Measurements from ENCODE around the gene PDGFC. TPM values are rescaled to one million over a fixed set of nuclear protein-coding genes. Genes with fewer than 3 reads are reported as not detected.

PDGFC gene
- total RNA-seq, 2 experiments from 2014 or later: not detected

GRCh38 chr4:156998500-156999174 lies 27.0 kb upstream of the PDGFC start:
- ChIA-PET CTCF (ENCODE audit: unreplicated experiment) (interaction anchor here (0.6 kb wide), 1 partner anchor 26 kb away, joined by 3 read pairs; no protein-coding TSS in a partner anchor), POLR2A (interaction anchor here (0.7 to 0.9 kb wide), 2 partner anchors 119 to 1275 kb away, joined by 3 read pairs; no protein-coding TSS in a partner anchor)
- Histone ChIP-seq H3K9me3 (ENCODE audit: low read length) (no peaks in the 10 kb centered on the region), H3K4me3 (ENCODE audit: low read depth, low read length, poor library complexity, severe bottlenecking) (no peak overlapping the region), H3K36me3 (ENCODE audit: insufficient read depth, low read length) (no peaks in the 10 kb centered on the region), H3K9me2 (ENCODE audit: insufficient read depth, low read length) (no peaks in the 10 kb centered on the region), H2AFZ (ENCODE audit: low read length) (no peak overlapping the region), H4K20me1 (ENCODE audit: insufficient read depth, low read length) (no peaks in the 10 kb centered on the region), H3K4me1 (ENCODE audit: insufficient read depth, low read length, poor library complexity, severe bottlenecking) (no peaks in the 10 kb centered on the region), H3K27ac (ENCODE audit: low read depth, low read length, poor library complexity, severe bottlenecking) (no peak overlapping the region), H3K79me2 (ENCODE audit: insufficient read depth, low read depth, low read length) (no peaks in the 10 kb centered on the region), H3K4me2 (ENCODE audit: low read length) (no peak overlapping the region)
- no peak for DNase-seq (ENCODE audit: low spot score)
- intact Hi-C loops (cut with micrococcal nuclease; ENCODE audit: unreplicated experiment): no loop called here
- BruUV-seq (replicated peaks): no TSS peak
- TF ChIP-seq CTCF (conservative IDR thresholded peaks at IDR 0.05; ENCODE audit: low read length): no peak
- TF ChIP-seq EZH2phosphoT487 (IDR thresholded peaks at IDR 0.05; ENCODE audit: borderline replicate concordance, low read depth, low read length): no peak

DNA sequence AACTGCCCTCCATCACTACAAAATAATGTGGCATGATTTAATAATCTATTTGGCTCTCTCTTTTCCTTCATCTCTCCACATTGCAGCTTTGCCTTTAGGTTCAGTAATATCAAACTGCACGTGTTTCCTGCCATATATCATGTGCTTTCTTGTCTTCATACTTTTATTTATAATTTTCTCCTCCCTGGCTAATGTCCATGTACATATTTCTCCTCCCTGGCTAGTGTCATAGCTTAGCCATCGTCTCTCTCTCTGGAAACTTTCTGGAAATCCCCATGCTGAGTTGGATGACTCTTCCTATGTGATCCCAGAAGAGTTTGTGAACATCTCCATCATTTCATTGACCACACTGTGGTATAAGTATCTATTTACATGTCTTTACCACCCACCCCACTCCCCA lies 21.3 kb upstream of the PDGFC start:
- Histone ChIP-seq H3K27ac (ENCODE audit: low read depth, low read length, poor library complexity, severe bottlenecking) (no peak overlapping the region), H3K4me2 (ENCODE audit: low read length) (no peak overlapping the region), H4K20me1 (ENCODE audit: insufficient read depth, low read length) (no peaks in the 10 kb centered on the region), H3K36me3 (ENCODE audit: insufficient read depth, low read length) (no peaks in the 10 kb centered on the region), H2AFZ (ENCODE audit: low read length) (no peak overlapping the region), H3K4me1 (ENCODE audit: insufficient read depth, low read length, poor library complexity, severe bottlenecking) (no peaks in the 10 kb centered on the region), H3K79me2 (ENCODE audit: insufficient read depth, low read depth, low read length) (no peaks in the 10 kb centered on the region), H3K4me3 (ENCODE audit: low read depth, low read length, poor library complexity, severe bottlenecking) (no peak overlapping the region), H3K9me2 (ENCODE audit: insufficient read depth, low read length) (no peaks in the 10 kb centered on the region), H3K9me3 (ENCODE audit: low read length) (no peaks in the 10 kb centered on the region)
- DNase-seq (ENCODE audit: low spot score): no peak
- ChIA-PET POLR2A (no interaction called here), CTCF (ENCODE audit: unreplicated experiment) (no interaction called here)
- TF ChIP-seq CTCF (conservative IDR thresholded peaks at IDR 0.05; ENCODE audit: low read length): no peak
- no peak for TF ChIP-seq EZH2phosphoT487 (IDR thresholded peaks at IDR 0.05; ENCODE audit: borderline replicate concordance, low read depth, low read length)
- BruUV-seq (replicated peaks): no TSS peak
- intact Hi-C loops (cut with micrococcal nuclease; ENCODE audit: unreplicated experiment): no loop called here

- Histone ChIP-seq H3K4me3 (ENCODE audit: low read depth, low read length, poor library complexity, severe bottlenecking) (no peak overlapping the region), H3K4me1 (ENCODE audit: insufficient read depth, low read length, poor library complexity, severe bottlenecking) (no peaks in the 10 kb centered on the region), H3K79me2 (ENCODE audit: insufficient read depth, low read depth, low read length) (no peaks in the 10 kb centered on the region), H3K9me2 (ENCODE audit: insufficient read depth, low read length) (no peaks in the 10 kb centered on the region), H2AFZ (ENCODE audit: low read length) (no peak overlapping the region), H3K9me3 (ENCODE audit: low read length) (no peaks in the 10 kb centered on the region), H3K27ac (ENCODE audit: low read depth, low read length, poor library complexity, severe bottlenecking) (no peak overlapping the region), H4K20me1 (ENCODE audit: insufficient read depth, low read length) (no peaks in the 10 kb centered on the region), H3K36me3 (ENCODE audit: insufficient read depth, low read length) (no peaks in the 10 kb centered on the region), H3K4me2 (ENCODE audit: low read length) (no peak overlapping the region)
- intact Hi-C loops (cut with micrococcal nuclease; ENCODE audit: unreplicated experiment): no loop called here
- ChIA-PET CTCF (ENCODE audit: unreplicated experiment) (no interaction called here), POLR2A (no interaction called here)
- BruUV-seq (replicated peaks): no TSS peak
- no peak for DNase-seq (ENCODE audit: low spot score)
- TF ChIP-seq EZH2phosphoT487 (IDR thresholded peaks at IDR 0.05; ENCODE audit: borderline replicate concordance, low read depth, low read length): no peak
- no peak for TF ChIP-seq CTCF (conservative IDR thresholded peaks at IDR 0.05; ENCODE audit: low read length)
Measured at GRCh38 chr4:156991161-156991560, 19.6 kb upstream of the PDGFC start.

All from OCI-LY7 (cell line).